Measurements from ENCODE around the gene CNTNAP2. TPM values are rescaled to one million over a fixed set of nuclear protein-coding genes. Genes with fewer than 3 reads are reported as not detected.

The CNTNAP2 gene
- total RNA-seq, 2 experiments from 2014 or later, result not detected

- no peak for DNase-seq
- Mint-ChIP-seq H3K27me3 (no peaks in the 10 kb centered on the region), H3K4me1 (ENCODE audit: low read depth) (no peaks in the 10 kb centered on the region), H3K9me3 (no peaks in the 10 kb centered on the region), H3K27ac (no peak overlapping the region), H3K4me3 (no peak overlapping the region), H3K36me3 (no peaks in the 10 kb centered on the region)
- intact Hi-C loops (cut with micrococcal nuclease), result no loop called here
- ChIA-PET POLR2A (no interaction called here), CTCF (no interaction called here)
Observed at GRCh38 chr7:147474862-147475261, 1358.3 kb downstream of the CNTNAP2 start.

- Mint-ChIP-seq H3K36me3 (no peaks in the 10 kb centered on the region), H3K4me1 (ENCODE audit: low read depth) (no peaks in the 10 kb centered on the region), H3K27ac (no peak overlapping the region), H3K4me3 (no peak overlapping the region), H3K9me3 (no peaks in the 10 kb centered on the region), H3K27me3 (no peaks in the 10 kb centered on the region)
- no peak for DNase-seq
- ChIA-PET CTCF (no interaction called here), POLR2A (no interaction called here)
- intact Hi-C loops (cut with micrococcal nuclease), result no loop called here
Observed at GRCh38 chr7:147477526-147477925, 1360.9 kb downstream of the CNTNAP2 start.

DNA sequence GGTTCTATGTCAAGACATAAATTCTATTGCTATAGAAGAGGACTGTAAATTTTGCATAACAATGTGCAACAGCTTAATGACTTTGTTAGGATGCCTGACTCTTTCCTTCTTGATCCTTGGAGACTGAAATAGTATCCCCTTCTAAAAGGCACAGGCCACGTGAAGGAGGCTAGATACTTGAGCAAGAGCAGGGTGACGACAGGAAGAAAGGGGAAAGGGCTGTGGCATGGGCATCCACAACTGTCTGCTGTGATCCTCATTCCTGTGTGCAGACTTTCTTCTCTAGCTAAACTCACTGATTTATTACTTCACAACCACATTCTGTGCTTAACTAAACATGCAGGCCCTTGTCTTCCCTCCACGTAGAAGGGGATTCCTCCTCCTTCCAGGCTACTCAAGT, 1362.2 kb downstream of the CNTNAP2 start:
- H3K27ac Mint-ChIP-seq, result no peak overlapping the region
- H3K4me1 Mint-ChIP-seq (ENCODE audit: low read depth), result no peaks in the 10 kb centered on the region
- intact Hi-C loops (cut with micrococcal nuclease), result no loop called here
- no peaks in the 10 kb centered on the region for H3K9me3 Mint-ChIP-seq
- ChIA-PET POLR2A (no interaction called here), CTCF (no interaction called here)
- H3K27me3 Mint-ChIP-seq, result no peaks in the 10 kb centered on the region
- H3K4me3 Mint-ChIP-seq, result no peak overlapping the region
- no peak for DNase-seq
- no peaks in the 10 kb centered on the region for H3K36me3 Mint-ChIP-seq

DNA sequence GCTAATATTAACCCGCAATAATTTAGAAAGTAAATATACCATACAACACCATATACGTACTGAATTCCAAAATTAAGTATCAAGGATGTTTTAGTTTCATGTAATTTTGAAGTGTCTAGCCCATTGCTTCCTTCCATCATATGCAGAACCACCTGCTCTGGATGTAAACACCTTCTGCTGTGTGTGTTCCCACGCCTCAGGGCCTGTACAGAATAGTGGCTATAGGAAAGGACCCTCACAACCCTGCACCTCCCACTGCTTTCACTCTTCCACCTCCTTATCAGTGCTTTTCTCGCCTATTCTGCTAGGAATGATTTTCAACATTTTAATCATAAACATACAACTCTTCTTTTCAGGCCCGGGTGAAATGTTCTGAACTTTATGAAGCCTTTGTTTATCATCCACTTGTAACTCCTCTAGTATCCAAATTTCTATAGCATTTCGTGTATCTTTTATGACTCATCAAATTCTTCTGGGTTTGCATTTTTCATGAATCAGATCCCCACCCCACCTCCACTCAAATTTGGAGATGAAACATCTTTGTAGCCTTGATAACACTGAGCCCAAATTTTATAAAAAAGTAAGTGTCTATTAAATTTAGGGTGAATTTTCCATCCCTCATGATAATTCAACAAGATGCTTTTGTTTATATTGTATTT, 1367.2 kb downstream of the CNTNAP2 start:
- no peak for DNase-seq
- Mint-ChIP-seq H3K27me3 (no peaks in the 10 kb centered on the region), H3K27ac (no peak overlapping the region), H3K36me3 (no peaks in the 10 kb centered on the region), H3K9me3 (peaks cover 3% of the 10 kb centered on the region), H3K4me3 (no peak overlapping the region), H3K4me1 (ENCODE audit: low read depth) (no peaks in the 10 kb centered on the region)
- CTCF ChIA-PET, result interaction anchor here (0.5 kb wide), 1 partner anchor 32 kb away, joined by 3 read pairs; no protein-coding TSS in a partner anchor
- POLR2A ChIA-PET, result no interaction called here
- intact Hi-C loops (cut with micrococcal nuclease), result no loop called here

- DNase-seq, result no peak
- Mint-ChIP-seq H3K36me3 (no peaks in the 10 kb centered on the region), H3K27me3 (no peaks in the 10 kb centered on the region), H3K9me3 (peaks cover 3% of the 10 kb centered on the region), H3K4me1 (ENCODE audit: low read depth) (no peaks in the 10 kb centered on the region), H3K27ac (no peak overlapping the region), H3K4me3 (no peak overlapping the region)
- intact Hi-C loops (cut with micrococcal nuclease), result no loop called here
- CTCF ChIA-PET, result no interaction called here
- POLR2A ChIA-PET, result no interaction called here
Observed at GRCh38 chr7:147485660-147486210, 1369.1 kb downstream of the CNTNAP2 start.

DNA sequence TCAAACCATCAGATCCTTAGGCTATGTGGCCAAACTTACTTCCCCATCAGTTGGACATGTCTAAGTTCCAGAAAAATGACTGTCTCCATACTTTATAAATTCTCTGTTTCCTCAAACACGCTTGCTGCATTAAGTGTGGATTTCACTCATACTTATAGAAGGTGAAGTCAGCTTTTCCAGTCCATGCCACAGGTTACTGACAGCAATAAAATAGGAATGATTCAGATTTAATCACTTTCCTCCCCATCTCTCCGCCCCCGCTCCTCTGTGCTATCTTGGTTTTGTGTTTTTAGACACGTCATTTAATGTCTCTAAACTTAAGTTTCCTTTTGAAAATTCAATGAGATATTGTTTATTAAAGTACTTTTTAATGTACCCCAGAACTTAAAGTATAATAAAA, 1376.0 kb downstream of the CNTNAP2 start:
- Mint-ChIP-seq H3K27ac (no peak overlapping the region), H3K27me3 (no peaks in the 10 kb centered on the region), H3K4me1 (ENCODE audit: low read depth) (no peaks in the 10 kb centered on the region), H3K4me3 (no peak overlapping the region), H3K36me3 (no peaks in the 10 kb centered on the region), H3K9me3 (no peaks in the 10 kb centered on the region)
- no peak for DNase-seq
- intact Hi-C loops (cut with micrococcal nuclease), result no loop called here
- ChIA-PET CTCF (no interaction called here), POLR2A (no interaction called here)

GRCh38 chr7:147496209-147496608, 1379.6 kb downstream of the CNTNAP2 start:
- Mint-ChIP-seq H3K4me3 (no peak overlapping the region), H3K9me3 (peaks cover 2% of the 10 kb centered on the region), H3K36me3 (no peaks in the 10 kb centered on the region), H3K27me3 (no peaks in the 10 kb centered on the region), H3K4me1 (ENCODE audit: low read depth) (no peaks in the 10 kb centered on the region), H3K27ac (no peak overlapping the region)
- intact Hi-C loops (cut with micrococcal nuclease), result no loop called here
- ChIA-PET CTCF (no interaction called here), POLR2A (no interaction called here)
- DNase-seq, result no peak

DNA sequence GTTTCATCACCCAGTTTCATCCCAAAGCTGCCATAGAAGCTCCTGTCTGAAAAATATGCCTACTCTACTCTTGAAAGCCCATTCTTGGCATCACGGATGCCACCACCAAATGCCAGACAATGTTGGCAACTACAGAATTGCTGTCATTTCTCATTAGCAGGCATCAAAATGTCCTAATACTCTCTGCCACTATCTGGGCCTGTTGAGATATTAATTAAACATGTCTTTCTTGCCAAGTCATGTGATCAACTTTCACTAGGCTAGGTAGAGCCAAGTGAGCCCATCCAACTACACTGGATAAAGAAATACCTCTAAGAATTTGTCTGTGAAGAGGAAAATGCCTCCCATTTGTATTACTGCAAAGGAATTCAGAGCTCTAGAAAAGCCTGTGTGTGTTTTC, 1380.6 kb downstream of the CNTNAP2 start:
- CTCF ChIA-PET, result no interaction called here
- no peak for DNase-seq

GRCh38 chr7:147498081-147498480, 1381.5 kb downstream of the CNTNAP2 start:
- Mint-ChIP-seq H3K4me3 (no peak overlapping the region), H3K27ac (no peak overlapping the region), H3K36me3 (no peaks in the 10 kb centered on the region), H3K9me3 (peaks cover 2% of the 10 kb centered on the region), H3K27me3 (no peaks in the 10 kb centered on the region), H3K4me1 (ENCODE audit: low read depth) (no peaks in the 10 kb centered on the region)
- no peak for DNase-seq
- CTCF ChIA-PET, result no interaction called here
- intact Hi-C loops (cut with micrococcal nuclease), result no loop called here
- POLR2A ChIA-PET, result no interaction called here

More for the DNA sequence above, 1380.6 kb downstream of the CNTNAP2 start:
- Mint-ChIP-seq H3K4me1 (ENCODE audit: low read depth) (no peaks in the 10 kb centered on the region), H3K4me3 (no peak overlapping the region), H3K27ac (no peak overlapping the region), H3K9me3 (peaks cover 2% of the 10 kb centered on the region), H3K27me3 (no peaks in the 10 kb centered on the region), H3K36me3 (no peaks in the 10 kb centered on the region)
- intact Hi-C loops (cut with micrococcal nuclease), result no loop called here
- POLR2A ChIA-PET, result no interaction called here

GRCh38 chr7:147509035-147509501, 1392.5 kb downstream of the CNTNAP2 start:
- ChIA-PET POLR2A (no interaction called here), CTCF (no interaction called here)
- no peak for DNase-seq
- intact Hi-C loops (cut with micrococcal nuclease), result no loop called here
- no peaks in the 10 kb centered on the region for H3K4me1 Mint-ChIP-seq (ENCODE audit: low read depth)
- no peaks in the 10 kb centered on the region for H3K36me3 Mint-ChIP-seq
- H3K4me3 Mint-ChIP-seq, result no peak overlapping the region
- no peaks in the 10 kb centered on the region for H3K27me3 Mint-ChIP-seq
- H3K27ac Mint-ChIP-seq, result no peak overlapping the region
- peaks cover 3% of the 10 kb centered on the region for H3K9me3 Mint-ChIP-seq

GRCh38 chr7:147509541-147510200, 1393.1 kb downstream of the CNTNAP2 start:
- ChIA-PET CTCF (no interaction called here), POLR2A (no interaction called here)
- peaks cover 3% of the 10 kb centered on the region for H3K9me3 Mint-ChIP-seq
- H3K27ac Mint-ChIP-seq, result no peak overlapping the region
- DNase-seq, result no peak
- H3K36me3 Mint-ChIP-seq, result no peaks in the 10 kb centered on the region
- no peaks in the 10 kb centered on the region for H3K27me3 Mint-ChIP-seq
- H3K4me3 Mint-ChIP-seq, result no peak overlapping the region
- no peaks in the 10 kb centered on the region for H3K4me1 Mint-ChIP-seq (ENCODE audit: low read depth)
- intact Hi-C loops (cut with micrococcal nuclease), result no loop called here

DNA sequence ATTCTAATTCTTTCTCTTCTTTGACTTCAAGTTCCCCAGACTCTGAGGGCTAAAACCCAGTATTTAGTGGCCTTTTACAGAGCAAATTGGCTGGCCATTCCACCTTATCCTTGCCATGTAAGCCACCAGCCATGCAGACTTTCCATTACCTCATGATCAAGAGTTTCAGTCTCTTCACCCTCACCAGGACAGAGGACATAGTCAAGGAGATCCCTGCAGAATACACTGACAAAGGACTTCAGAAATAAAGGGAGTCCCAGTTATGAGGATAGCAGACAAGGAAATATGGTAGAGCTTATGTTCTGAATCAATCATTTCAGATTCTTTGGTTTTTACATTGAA, 1393.6 kb downstream of the CNTNAP2 start:
- Mint-ChIP-seq H3K4me3 (no peak overlapping the region), H3K36me3 (no peaks in the 10 kb centered on the region), H3K27ac (no peak overlapping the region), H3K9me3 (peaks cover 3% of the 10 kb centered on the region), H3K4me1 (ENCODE audit: low read depth) (no peaks in the 10 kb centered on the region), H3K27me3 (no peaks in the 10 kb centered on the region)
- intact Hi-C loops (cut with micrococcal nuclease), result no loop called here
- POLR2A ChIA-PET, result no interaction called here
- DNase-seq, result no peak
- CTCF ChIA-PET, result no interaction called here

DNA sequence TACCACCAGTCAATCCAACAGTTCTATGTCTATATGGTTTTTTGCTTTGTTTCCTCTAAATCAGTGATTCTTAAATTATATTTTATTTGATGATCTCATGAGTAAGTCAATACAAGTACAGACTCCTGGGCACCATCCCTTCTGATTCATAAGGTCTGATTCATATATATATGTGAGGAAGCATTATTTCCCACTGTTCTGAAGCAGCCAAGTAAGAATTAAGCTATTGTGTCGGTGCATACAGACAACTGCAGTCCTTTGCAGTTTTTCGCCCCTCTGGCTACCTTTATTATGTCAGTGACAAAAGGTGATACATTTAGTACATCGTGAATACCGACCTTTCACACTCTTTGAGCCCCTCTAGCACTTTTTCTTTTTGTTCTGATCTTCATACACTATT, 1394.3 kb downstream of the CNTNAP2 start:
- Mint-ChIP-seq H3K36me3 (no peaks in the 10 kb centered on the region), H3K27me3 (no peaks in the 10 kb centered on the region), H3K27ac (no peak overlapping the region), H3K4me1 (ENCODE audit: low read depth) (no peaks in the 10 kb centered on the region), H3K4me3 (no peak overlapping the region), H3K9me3 (peaks cover 3% of the 10 kb centered on the region)
- no peak for DNase-seq
- intact Hi-C loops (cut with micrococcal nuclease), result no loop called here
- ChIA-PET CTCF (no interaction called here), POLR2A (no interaction called here)
